Activated CD4-positive, alpha-beta T cell treated with anti-CD3 and anti-CD28 coated beads, Interleukin-2, amount 50 U/mL, for 48 hours (primary cell): ENCODE data around the gene ABI1.
"Not testable (repeated sequence)": the region's sequence is repeated elsewhere in the genome, so short reads cannot be mapped to it uniquely, and the experiment has no call there.

Experiments used
- DNase-seq, 2 experiments: peaks; one replicate each; pipeline ENCODE4 v3.0.0-alpha.2; 2020

Gene ABI1

GRCh38 chr10:26860443-26861204 lies at the start of gene ABI1:
ABI1 (minus strand) TSS chr10:26860958; CDS start chr10:26860863, 95 bp downstream.
- peak; percentile 97 for DNase-seq

DNA sequence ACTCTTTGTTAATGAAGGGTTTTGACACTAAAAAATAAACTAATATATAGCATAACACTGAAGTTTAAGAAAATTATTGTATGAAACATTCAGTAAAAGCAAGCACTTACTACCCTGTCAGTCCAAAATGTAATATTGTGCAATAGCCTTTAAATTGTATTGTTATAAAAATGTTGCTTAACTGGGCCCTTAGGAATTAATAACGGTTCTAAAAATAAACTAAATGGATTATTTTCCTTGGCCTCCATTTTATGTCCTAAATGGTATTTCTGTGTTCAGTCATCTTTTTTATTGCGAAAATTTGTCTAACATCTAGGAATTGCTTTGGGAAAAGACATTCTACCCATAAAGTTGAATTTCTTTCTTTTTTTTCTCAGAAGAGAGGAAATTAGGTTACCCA lies 49.0 kb upstream of the ABI1 start:
- no peak for DNase-seq

- DNase-seq = not testable (repeated sequence)
Measured at GRCh38 chr10:26905253-26905781, 44.6 kb upstream of the ABI1 start.

GRCh38 chr10:26903431-26904217 lies 42.9 kb upstream of the ABI1 start:
- DNase-seq = no peak

GRCh38 chr10:26892306-26892923 lies 31.7 kb upstream of the ABI1 start:
- not testable (repeated sequence) for DNase-seq

DNA sequence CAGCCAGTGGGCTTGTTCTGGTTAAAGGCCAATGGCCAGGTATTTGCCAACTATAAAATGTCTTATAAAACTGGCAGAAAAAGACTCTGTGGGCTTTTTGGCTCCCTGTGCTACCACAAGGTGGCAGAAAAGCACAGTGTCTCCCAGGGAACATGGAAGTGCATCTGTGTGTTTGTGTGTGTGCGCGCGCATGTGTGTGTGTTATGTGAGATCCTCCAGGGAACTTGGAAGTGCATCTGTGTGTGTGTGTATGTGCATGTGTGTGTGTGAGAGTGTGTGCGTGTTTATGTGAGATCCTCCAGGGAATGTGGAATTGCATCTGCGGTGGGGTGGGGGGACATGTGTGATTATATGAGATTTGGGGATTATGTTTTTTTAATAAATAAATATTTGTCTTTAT lies 30.2 kb upstream of the ABI1 start:
- DNase-seq = peak; percentile 53 to 71

DNA sequence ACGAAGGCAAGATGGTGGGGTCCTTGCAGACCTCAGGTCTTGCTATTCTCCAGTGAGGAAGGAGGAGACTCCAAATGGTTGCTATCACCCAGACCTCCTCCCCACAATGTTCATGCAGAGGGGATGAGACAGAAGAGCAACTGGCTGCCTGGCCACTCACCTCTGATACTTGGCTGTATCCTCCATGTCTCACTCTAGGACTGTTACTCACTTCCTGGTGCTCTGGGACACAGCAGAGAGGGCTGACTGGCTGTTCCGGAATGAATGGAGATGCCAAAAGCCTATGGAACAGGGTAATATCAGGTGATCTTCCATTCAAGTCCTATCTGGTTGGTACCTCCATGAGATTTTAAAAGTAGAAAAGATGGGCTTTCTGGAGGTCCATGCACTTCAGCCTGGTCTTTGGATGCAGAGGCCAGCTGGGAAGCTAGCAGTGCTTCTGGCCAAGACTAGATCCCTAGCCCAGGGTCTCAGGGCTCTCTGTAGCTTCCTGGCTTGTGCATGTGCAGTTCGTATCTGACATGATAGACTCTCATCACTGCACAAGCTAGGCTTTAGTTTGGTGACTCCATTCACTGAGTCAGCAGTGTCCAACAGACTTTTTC lies 27.0 kb upstream of the ABI1 start:
- no peak for DNase-seq

- no peak for DNase-seq
Measured at GRCh38 chr10:26881600-26882331, 21.0 kb upstream of the ABI1 start.

GRCh38 chr10:26879744-26880143 lies 19.0 kb upstream of the ABI1 start:
- no peak for DNase-seq

GRCh38 chr10:26870766-26871165 lies 10.0 kb upstream of the ABI1 start:
- no peak for DNase-seq

DNA sequence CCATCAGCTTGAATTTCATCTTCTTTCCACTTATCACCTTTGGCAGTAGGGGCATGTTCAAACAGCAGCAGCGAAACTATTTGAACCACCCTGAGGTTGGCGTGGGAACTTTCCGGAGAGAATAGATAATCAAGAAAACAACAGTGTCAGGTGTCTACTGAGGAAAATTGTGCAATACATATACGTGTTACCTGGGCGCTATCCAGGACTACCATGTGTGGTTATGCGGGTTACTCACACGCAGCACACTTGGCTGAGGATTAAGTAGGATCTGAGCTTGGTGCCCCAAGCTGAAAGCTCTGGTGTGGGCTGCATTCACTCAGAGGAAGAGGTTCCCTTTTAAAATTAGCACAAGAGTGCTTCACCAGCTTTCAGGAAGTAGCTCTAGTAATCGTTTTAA lies 8.8 kb upstream of the ABI1 start:
- DNase-seq = peak; percentile 11 to 32

DNA sequence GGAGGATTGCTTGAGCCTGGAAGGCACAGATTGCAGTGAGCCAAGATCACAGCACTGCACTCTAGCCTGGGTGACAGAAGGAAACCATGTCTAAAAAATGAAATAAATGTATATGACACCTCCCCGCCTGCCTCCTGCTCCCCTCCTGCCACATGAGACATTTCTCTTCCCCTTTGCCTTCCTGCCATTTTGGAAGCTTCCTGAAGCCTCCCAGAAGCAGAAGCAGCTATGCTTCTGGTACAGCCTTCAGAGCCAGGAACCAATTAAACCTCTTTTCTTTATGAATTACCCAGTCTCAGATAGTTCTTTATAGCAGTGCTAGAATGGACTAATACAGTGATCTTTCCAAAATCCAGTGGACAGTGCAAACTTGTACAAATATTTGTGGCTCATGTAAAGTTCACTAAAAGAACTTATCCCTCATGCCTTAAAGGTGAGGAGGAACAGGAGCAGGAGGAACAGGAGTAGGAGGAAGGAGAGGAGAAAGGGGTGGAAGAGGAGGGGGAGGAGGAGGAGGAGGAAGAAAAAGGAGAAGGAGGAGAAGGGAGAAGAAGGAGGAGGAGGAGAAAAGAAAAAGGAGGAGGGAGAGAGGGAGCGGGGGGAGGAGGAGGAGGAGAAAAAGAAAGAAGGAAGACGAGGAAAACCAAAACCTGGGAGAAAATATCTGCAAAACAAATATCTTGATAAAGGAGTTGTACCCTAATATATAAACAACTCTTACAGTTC lies 2.8 kb upstream of the ABI1 start:
- no peak for DNase-seq

DNA sequence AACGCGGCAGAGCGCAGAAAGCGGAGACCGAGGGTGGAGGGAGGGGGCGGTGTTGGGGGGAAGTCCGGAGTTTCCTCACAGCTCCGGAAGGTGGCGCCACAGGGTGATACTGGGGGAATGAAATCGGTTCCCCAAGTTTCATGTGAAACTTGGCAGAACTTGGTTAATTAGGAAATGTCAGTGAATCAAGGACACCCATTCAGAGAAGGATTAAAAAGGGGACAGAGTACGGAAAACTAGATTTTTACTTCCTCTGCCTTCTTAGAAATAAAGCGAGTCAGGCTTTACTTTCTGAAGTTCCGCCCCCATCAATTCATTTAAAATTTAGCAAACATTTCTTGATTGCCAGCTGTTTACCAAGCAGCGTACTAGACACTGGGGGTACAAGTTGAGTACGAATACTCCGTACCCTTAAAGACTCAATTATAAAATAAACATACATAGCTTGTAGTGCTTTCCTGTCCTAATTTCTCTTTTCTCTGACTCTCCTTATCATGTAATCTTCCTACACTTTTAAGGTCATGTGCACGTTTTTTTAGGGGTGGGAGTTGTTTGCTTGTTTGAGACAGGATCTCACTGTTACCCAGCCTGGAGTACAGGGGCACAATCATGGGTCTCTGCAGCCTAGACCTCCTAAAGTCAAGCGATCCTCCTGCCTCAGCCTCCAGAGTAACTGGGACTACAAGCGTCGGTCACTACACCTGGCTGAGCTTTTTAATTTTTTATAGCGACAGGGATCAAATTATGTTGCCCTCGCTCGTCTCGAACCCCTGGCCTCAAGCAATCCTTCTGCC lies 644 bp upstream of the ABI1 start:
- no peak for DNase-seq

DNA sequence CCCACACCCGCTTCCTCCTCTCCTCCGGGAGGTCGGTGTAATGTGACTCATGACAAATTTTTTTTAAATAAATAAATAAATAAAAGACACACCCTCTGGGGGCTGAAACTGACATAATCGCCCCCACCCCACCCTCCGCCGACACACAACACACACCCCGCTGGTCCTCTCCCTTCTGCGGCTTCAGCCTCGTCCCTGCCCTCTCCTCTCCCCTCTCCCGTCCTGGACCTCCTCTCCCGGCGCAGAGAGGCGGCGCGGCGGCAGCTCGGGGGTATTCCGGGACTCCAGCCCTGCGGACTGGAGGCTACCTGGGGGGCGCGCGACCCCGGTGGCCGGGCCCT lies 686 bp downstream of the ABI1 start:
- DNase-seq = peak; percentile 50 to 58

DNA sequence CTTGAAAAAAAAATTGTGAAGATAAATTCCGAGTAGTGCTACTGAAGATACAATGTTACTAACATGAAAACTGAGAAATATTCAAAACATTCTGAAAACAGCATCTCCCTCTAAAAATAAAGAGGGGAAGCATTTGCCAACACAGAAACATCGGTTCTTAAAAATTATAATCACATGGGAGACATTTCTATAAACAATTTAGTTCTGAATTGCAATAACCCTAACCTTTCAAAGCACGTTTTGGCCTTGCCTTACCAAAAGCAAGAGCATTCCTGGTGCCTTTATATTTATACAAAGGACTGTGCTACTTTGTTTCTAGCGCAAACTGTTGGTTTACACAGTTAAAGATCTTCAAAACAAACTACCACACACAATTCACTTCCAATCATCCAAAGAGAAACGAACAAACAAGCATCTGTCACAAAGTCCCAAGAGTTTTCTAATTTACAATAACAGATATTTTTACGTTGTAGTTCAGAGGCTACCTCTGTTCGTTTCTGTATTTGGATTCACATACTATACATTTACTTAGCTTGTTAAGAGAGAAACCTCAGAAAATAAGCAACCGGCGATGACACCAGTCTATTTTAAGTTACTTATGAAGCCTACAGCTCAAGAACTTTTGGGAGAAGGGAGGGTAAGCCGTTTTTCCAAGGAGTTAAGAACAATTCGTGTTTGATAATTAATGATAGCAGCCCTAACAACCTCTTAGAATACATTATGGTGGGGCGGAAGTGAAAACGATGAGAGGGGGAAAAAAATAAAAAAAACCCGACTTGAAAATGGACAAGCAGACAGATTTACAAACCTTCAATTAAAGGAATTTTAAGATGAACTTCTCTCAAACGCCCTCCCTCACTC lies 1.3 kb downstream of the ABI1 start:
- no peak for DNase-seq

- DNase-seq = no peak
Measured at GRCh38 chr10:26858707-26859034, 2.1 kb downstream of the ABI1 start.

GRCh38 chr10:26857991-26858706 lies 2.6 kb downstream of the ABI1 start:
- DNase-seq = no peak

DNA sequence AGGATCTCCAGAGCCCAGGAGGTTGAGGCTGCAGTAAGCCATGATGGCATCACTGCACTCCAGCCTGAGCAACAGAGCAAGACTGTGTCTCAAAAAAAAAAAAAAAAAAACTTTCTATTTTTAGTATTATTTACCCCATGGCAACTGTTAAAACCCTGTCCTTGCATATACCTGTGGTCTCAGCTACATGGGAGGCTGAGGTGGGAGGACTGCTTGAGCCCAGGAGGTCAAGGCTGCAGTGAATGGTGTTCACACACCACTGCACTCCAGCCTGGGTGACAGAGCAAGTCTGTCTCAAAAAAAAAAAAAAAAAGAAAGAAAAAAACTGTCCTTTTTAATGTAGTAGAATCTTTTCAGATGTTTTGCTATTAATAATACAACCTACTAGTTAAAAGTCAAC lies 3.2 kb downstream of the ABI1 start:
- not testable (repeated sequence) for DNase-seq

GRCh38 chr10:26855186-26855585 lies 5.6 kb downstream of the ABI1 start:
- DNase-seq = no peak
